ENCODE results near the gene CDAN1.

Gene CDAN1

DNA sequence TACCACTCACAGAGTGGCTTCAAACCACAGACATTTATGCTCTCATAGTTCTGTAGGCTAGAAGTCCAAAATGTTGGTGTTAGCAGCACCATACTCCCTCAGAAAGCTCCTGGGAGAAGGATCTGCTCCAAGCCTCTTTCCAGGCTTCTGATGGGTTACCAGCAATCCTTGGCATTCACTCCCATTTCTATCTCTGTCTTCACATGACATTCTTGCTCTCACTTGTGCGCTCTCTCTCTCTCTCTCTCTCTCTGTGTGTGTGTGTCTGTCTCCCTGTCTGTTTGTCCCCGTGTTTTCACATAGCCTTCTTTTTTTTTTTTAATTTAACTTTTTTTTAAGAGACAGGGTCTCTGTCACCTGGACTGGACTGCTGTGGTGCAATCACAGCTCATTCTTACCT is 26.3 kb downstream of the CDAN1 start:
- H3K27me3 ChIP-seq (ENCODE audit: insufficient read depth, insufficient read length) = no peaks in the 10 kb centered on the region
- H3K36me3 ChIP-seq (ENCODE audit: insufficient read depth, insufficient read length, low read length) = no peaks in the 10 kb centered on the region
- H3K4me3 ChIP-seq (ENCODE audit: insufficient read length, low read depth) = no peak overlapping the region
- H3K4me1 ChIP-seq (ENCODE audit: insufficient read depth, insufficient read length) = no peaks in the 10 kb centered on the region
- no peak overlapping the region for H3K9ac ChIP-seq (ENCODE audit: insufficient read length, low read depth)
- H3K9me3 ChIP-seq (ENCODE audit: insufficient read depth, low read length) = no peaks in the 10 kb centered on the region
- no peak for TF ChIP-seq YY1 (IDR thresholded peaks at IDR 0.05; ENCODE audit: insufficient read depth, insufficient read length)
- no peak for TF ChIP-seq ZNF274 (IDR thresholded peaks at IDR 0.05; ENCODE audit: low read depth, low read length)
- TF ChIP-seq SUZ12 (IDR thresholded peaks at IDR 0.05; ENCODE audit: extremely low read depth, insufficient read depth, insufficient read length) = no peak
- no peak for DNase-seq (ENCODE audit: low read depth, low spot score)

- H3K9me3 ChIP-seq (ENCODE audit: insufficient read depth, low read length) = no peaks in the 10 kb centered on the region
- no peaks in the 10 kb centered on the region for H3K27me3 ChIP-seq (ENCODE audit: insufficient read depth, insufficient read length)
- H3K4me1 ChIP-seq (ENCODE audit: insufficient read depth, insufficient read length) = no peaks in the 10 kb centered on the region
- DNase-seq (ENCODE audit: low read depth, low spot score) = no peak
- no peak overlapping the region for H3K4me3 ChIP-seq (ENCODE audit: insufficient read length, low read depth)
- H3K9ac ChIP-seq (ENCODE audit: insufficient read length, low read depth) = no peak overlapping the region
- no peak for TF ChIP-seq YY1 (IDR thresholded peaks at IDR 0.05; ENCODE audit: insufficient read depth, insufficient read length)
- no peak for TF ChIP-seq SUZ12 (IDR thresholded peaks at IDR 0.05; ENCODE audit: extremely low read depth, insufficient read depth, insufficient read length)
- TF ChIP-seq ZNF274 (IDR thresholded peaks at IDR 0.05; ENCODE audit: low read depth, low read length) = no peak
- H3K36me3 ChIP-seq (ENCODE audit: insufficient read depth, insufficient read length, low read length) = no peaks in the 10 kb centered on the region
These were observed 28.9 kb downstream of the CDAN1 start for GRCh38 chr15:42707873-42708544.

DNA sequence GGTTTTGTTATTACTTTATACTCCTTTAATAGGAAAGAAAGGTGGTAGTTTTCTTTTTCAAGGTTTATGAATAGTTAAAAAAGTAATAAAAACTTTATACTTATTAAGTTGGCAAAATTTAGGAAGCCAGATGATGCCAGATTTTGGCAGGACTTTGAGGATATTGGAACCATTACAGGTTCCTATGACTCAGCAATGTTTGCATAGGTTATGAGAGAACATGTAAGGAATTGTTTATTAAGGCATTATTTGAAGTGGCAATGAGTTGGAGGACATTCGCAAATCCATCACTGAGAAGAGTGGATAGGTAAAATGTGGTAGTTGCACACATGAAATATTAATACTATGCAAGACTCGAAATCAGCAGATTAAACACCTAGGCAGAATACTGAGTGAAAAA is 29.9 kb downstream of the CDAN1 start:
- H3K4me1 ChIP-seq (ENCODE audit: insufficient read depth, insufficient read length) = no peaks in the 10 kb centered on the region
- no peaks in the 10 kb centered on the region for H3K27me3 ChIP-seq (ENCODE audit: insufficient read depth, insufficient read length)
- H3K36me3 ChIP-seq (ENCODE audit: insufficient read depth, insufficient read length, low read length) = no peaks in the 10 kb centered on the region
- no peaks in the 10 kb centered on the region for H3K9me3 ChIP-seq (ENCODE audit: insufficient read depth, low read length)
- TF ChIP-seq ZNF274 (IDR thresholded peaks at IDR 0.05; ENCODE audit: low read depth, low read length) (no peak), YY1 (IDR thresholded peaks at IDR 0.05; ENCODE audit: insufficient read depth, insufficient read length) (no peak), SUZ12 (IDR thresholded peaks at IDR 0.05; ENCODE audit: extremely low read depth, insufficient read depth, insufficient read length) (no peak)
- no peak overlapping the region for H3K9ac ChIP-seq (ENCODE audit: insufficient read length, low read depth)
- H3K4me3 ChIP-seq (ENCODE audit: insufficient read length, low read depth) = no peak overlapping the region
- DNase-seq (ENCODE audit: low read depth, low spot score) = no peak

DNA sequence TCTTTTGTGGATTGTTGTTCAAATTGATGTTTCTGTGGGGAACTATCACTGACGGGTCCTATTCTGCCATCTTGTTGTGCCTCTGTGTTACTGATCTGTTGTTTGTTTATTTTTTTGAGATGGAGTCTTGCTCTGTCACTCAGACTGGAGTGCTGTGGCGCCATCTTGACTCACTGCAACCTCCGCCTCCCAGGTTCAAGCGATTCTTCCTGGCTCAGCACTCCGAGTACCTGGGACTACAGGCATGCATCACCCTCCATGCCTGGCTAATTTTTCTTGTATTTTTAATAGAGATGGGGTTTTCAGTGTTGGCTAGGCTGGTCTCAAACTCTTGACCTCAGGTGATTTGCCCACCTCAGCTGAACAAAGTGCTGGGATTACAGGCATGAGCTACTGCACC is 31.6 kb downstream of the CDAN1 start:
- TF ChIP-seq SUZ12 (IDR thresholded peaks at IDR 0.05; ENCODE audit: extremely low read depth, insufficient read depth, insufficient read length) = no peak
- no peak for TF ChIP-seq ZNF274 (IDR thresholded peaks at IDR 0.05; ENCODE audit: low read depth, low read length)
- no peak for TF ChIP-seq YY1 (IDR thresholded peaks at IDR 0.05; ENCODE audit: insufficient read depth, insufficient read length)
- no peak overlapping the region for H3K9ac ChIP-seq (ENCODE audit: insufficient read length, low read depth)
- H3K4me1 ChIP-seq (ENCODE audit: insufficient read depth, insufficient read length) = no peaks in the 10 kb centered on the region
- no peak overlapping the region for H3K4me3 ChIP-seq (ENCODE audit: insufficient read length, low read depth)
- H3K36me3 ChIP-seq (ENCODE audit: insufficient read depth, insufficient read length, low read length) = no peaks in the 10 kb centered on the region
- no peaks in the 10 kb centered on the region for H3K9me3 ChIP-seq (ENCODE audit: insufficient read depth, low read length)
- H3K27me3 ChIP-seq (ENCODE audit: insufficient read depth, insufficient read length) = no peaks in the 10 kb centered on the region
- DNase-seq (ENCODE audit: low read depth, low spot score) = no peak

GRCh38 chr15:42704492-42704926 is 32.4 kb downstream of the CDAN1 start:
- peak; percentile 36 for DNase-seq (ENCODE audit: low read depth, low spot score)
- Histone ChIP-seq H3K36me3 (ENCODE audit: insufficient read depth, insufficient read length, low read length) (no peaks in the 10 kb centered on the region), H3K4me1 (ENCODE audit: insufficient read depth, insufficient read length) (no peaks in the 10 kb centered on the region), H3K9ac (ENCODE audit: insufficient read length, low read depth) (no peak overlapping the region), H3K4me3 (ENCODE audit: insufficient read length, low read depth) (no peak overlapping the region), H3K27me3 (ENCODE audit: insufficient read depth, insufficient read length) (no peaks in the 10 kb centered on the region), H3K9me3 (ENCODE audit: insufficient read depth, low read length) (no peaks in the 10 kb centered on the region)
- TF ChIP-seq ZNF274 (IDR thresholded peaks at IDR 0.05; ENCODE audit: low read depth, low read length) (no peak), SUZ12 (IDR thresholded peaks at IDR 0.05; ENCODE audit: extremely low read depth, insufficient read depth, insufficient read length) (no peak), YY1 (IDR thresholded peaks at IDR 0.05; ENCODE audit: insufficient read depth, insufficient read length) (no peak)

GRCh38 chr15:42696626-42697025 is 40.3 kb downstream of the CDAN1 start:
- no peaks in the 10 kb centered on the region for H3K9me3 ChIP-seq (ENCODE audit: insufficient read depth, low read length)
- peaks cover 33% of the 10 kb centered on the region for H3K36me3 ChIP-seq (ENCODE audit: insufficient read depth, insufficient read length, low read length)
- no peak overlapping the region for H3K9ac ChIP-seq (ENCODE audit: insufficient read length, low read depth)
- no peaks in the 10 kb centered on the region for H3K4me1 ChIP-seq (ENCODE audit: insufficient read depth, insufficient read length)
- H3K4me3 ChIP-seq (ENCODE audit: insufficient read length, low read depth) = no peak overlapping the region
- no peak for TF ChIP-seq YY1 (IDR thresholded peaks at IDR 0.05; ENCODE audit: insufficient read depth, insufficient read length)
- TF ChIP-seq ZNF274 (IDR thresholded peaks at IDR 0.05; ENCODE audit: low read depth, low read length) = no peak
- TF ChIP-seq SUZ12 (IDR thresholded peaks at IDR 0.05; ENCODE audit: extremely low read depth, insufficient read depth, insufficient read length) = no peak
- DNase-seq (ENCODE audit: low read depth, low spot score) = no peak
- no peaks in the 10 kb centered on the region for H3K27me3 ChIP-seq (ENCODE audit: insufficient read depth, insufficient read length)

DNA sequence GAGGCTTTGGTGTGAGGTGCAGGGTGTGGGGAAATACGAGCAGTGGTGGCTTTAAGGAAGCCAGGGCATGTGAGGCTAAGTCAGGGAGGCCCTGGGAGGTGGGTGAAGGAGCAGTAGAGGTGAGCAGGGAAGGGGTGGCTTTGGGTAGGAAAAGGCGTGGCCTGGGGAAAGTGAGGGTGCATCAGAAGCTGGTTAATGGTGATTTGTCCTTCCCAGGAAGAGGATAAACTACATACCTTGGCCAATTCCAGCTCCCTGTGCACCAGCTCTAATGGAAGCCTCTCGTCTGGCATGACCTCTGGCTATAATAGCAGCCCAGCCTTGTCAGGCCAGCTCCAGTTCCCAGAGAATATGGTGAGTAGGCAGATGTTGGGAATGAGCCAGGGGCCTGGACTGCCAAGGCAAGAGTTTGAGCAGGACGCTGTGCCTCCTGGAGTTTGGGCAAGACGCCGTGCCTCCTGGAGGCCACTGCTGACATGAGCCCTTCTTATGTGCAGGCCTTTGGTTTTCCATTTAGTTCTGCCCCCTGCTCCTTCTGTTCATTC is 41.3 kb downstream of the CDAN1 start:
- H3K36me3 ChIP-seq (ENCODE audit: insufficient read depth, insufficient read length, low read length) = peaks cover 40% of the 10 kb centered on the region
- H3K27me3 ChIP-seq (ENCODE audit: insufficient read depth, insufficient read length) = no peaks in the 10 kb centered on the region
- H3K9me3 ChIP-seq (ENCODE audit: insufficient read depth, low read length) = no peaks in the 10 kb centered on the region
- no peak for DNase-seq (ENCODE audit: low read depth, low spot score)
- no peak overlapping the region for H3K9ac ChIP-seq (ENCODE audit: insufficient read length, low read depth)
- H3K4me1 ChIP-seq (ENCODE audit: insufficient read depth, insufficient read length) = no peaks in the 10 kb centered on the region
- TF ChIP-seq YY1 (IDR thresholded peaks at IDR 0.05; ENCODE audit: insufficient read depth, insufficient read length) (no peak), ZNF274 (IDR thresholded peaks at IDR 0.05; ENCODE audit: low read depth, low read length) (no peak), SUZ12 (IDR thresholded peaks at IDR 0.05; ENCODE audit: extremely low read depth, insufficient read depth, insufficient read length) (no peak)
- no peak overlapping the region for H3K4me3 ChIP-seq (ENCODE audit: insufficient read length, low read depth)

All from NT2/D1 (cell line).